CD4-positive, alpha-beta T cell treated with Interleukin-15 for 1 hour (primary cell): ENCODE data around the gene CBX4.

Source experiments
- DNase-seq: peaks from one replicate; pipeline ENCODE4 v3.0.0-alpha.2; 2020

Gene CBX4

DNA sequence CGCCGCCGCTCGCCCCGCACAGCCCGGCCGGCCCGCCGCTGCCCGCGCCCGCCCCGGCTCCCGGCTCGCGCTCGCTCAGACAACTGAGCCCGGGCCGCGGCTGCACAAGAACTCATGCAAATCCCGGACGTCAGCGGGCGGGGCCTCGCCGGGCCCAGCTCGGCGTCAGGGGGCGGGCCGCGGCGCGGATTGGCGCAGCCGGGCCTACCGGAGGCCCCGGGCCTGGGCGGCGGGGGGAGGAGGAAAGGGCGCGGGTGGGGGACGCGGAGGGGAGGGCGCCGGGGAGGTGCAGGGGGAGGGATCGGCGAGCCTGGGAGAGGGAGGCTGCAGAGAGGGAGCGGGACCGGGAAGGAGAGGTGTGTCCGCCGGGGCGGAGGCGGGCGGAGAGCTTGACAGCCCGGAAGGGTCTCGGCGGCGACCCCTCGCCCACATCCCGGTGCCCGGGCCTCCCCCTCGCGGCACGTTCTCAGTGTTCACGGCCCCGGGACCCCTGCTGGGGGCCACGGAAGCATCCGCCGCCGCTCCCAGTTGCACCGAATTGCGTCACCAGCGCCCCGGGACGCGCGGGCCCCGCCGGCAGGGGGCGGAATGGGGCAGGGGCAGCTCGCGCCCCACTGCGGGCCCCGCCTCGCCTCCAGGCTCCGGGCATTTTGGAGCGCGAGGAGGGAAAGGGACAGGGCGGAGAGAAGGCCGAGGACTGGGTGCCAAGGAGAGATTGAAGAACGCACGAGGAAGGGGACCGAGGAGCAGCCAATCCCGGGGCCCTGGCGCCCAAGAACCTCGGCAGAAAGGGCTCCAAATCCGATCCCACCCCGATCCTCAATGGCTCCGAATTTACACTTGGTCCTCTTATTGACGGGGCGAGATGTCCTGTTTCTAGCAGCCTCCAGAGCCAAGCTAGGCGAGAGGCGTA lies at the start of gene CBX4:
TSS of gene CBX4 (minus strand) at position 85 of the 913 bp plus-strand sequence. CDS start 189 bp downstream, outside the sequence.
- DNase-seq, result peak; percentile 94

DNA sequence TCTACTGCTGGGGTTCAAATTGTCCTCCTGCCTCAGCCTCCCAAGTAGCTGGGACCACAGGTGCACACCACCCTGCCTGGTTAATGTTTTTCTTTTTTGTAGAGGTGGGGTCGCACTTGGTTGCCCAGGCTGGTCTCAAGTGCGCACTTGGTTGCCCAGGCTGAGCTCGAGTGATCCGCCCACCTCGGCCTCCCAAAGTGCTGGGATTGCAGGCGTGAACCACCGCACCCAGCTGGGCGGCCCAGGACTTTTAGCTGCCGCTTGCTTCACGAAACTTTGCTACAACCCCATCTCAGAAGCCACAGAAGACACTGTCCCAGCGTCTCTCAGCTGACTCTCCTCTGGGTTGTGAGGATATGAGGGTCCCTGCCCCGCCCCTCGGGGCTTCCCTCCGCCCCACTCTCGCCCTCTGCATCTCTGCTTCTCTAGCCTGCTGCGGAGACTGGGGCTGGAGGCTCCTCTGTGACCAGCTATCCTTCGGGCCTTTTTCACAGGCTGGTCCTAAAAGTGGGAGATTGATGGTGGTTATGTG lies 48.8 kb upstream of the CBX4 start:
- no peak for DNase-seq

DNA sequence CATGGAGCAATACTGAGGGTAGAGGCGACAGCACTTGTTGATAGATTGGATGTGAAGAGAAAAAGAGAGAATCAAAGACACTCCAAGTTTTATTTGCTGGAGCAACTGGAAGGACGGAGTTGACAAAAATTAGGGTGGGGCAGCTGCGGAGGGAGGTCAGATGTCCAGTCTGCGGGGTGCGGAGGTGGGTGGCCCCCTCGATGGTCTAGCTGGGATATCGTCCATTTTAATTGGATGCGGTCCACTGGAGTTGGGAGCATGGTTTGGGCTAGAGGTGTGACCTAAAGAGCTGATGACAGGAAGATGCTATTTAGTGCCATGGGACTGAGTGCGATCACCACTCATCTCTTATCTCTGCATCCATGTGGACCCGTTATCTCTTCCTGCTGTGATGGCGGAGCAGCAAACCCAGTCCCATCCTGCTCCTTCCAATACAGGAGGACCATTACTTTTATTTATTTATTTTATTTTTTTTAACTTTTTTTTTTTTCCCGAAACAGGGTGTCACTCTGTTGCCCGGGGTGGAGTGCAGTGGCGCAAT lies 48.3 kb upstream of the CBX4 start:
- no peak for DNase-seq

DNA sequence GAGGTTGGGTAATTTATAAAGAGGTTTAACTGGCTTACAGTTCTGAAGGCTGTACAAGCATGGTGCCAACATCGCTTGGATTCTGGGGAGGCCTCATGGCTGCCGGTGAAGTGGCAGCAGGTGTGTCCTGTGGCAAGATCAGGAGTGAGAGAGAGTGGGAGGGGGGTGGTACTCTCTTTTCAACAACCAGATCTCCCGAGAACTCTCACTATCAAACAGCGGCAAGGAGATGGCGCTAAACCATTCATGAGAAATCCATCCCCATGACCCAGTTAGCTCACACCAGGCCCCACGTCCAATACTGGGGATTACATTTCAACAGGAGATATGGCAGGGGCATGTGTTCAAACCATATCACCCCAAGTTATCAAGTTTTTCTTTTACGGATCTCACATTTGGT lies 44.0 kb upstream of the CBX4 start:
- no peak for DNase-seq

DNA sequence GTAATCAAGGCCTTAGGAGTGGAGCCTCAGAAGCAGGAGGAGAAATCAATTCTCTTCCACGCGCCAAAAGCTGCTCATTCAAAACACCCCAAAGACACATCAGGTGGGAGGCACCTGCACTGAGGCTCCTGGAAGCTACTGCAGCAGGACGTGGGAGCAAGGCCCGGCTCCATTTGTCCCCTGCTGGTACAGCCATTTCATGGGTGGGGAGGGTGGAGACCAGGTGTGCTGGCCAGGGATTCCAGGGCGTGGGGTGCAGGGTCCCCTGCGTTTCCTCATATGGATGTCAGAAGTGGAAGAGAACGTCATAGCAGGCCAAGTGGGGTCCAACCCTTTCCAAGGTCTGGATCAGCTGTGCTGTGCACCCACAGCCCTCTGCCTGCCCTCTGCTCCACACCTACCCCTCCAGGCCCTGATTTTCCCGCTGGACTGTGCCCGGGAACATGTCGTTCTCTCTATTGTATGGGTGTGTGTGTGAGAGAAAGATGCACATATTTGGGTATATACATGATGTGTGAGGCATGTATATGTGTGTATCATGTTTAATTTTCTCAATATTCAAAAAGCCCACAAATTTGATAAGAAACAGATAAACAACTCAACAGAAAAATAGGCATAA lies 39.2 kb upstream of the CBX4 start:
- DNase-seq, result no peak

DNA sequence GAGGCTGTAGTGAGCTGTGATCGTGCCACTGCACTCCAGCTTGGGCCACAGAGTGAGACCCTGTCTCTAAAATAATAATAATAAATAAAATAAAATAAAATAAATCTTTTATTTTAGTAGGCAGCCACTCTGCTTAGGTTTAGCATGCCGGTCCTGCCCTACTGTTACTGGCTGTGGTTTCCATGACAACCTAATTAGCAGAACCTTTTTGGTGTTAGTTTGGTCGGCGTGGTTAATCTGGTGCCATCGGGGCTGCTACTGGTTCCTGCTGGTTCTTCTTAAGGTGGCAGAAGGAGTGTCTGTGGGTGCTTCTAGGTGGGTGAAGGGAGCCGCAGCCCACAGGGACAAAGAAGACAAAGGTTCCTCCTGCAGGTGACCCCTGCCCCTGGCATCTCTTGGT lies 37.8 kb upstream of the CBX4 start:
- no peak for DNase-seq

DNA sequence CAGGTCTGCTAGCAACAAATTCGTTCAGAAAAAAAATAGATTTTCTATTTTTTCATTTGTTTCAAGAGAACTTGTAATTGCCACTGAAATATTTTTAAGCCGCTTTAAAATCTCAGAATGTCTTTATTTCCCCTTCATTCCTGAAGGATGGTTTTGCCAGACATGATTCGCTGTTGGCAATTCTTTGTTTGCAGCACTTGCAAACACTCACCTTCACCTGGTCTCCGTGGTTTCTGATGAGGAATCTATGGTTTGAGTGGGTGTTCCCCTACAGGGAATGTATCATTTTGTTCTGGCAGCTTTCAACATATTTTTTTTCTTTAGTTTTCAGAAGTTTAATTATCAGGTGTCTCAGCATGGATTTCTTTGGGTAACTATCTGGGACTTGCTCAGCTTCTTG lies 36.3 kb upstream of the CBX4 start:
- DNase-seq, result no peak

DNA sequence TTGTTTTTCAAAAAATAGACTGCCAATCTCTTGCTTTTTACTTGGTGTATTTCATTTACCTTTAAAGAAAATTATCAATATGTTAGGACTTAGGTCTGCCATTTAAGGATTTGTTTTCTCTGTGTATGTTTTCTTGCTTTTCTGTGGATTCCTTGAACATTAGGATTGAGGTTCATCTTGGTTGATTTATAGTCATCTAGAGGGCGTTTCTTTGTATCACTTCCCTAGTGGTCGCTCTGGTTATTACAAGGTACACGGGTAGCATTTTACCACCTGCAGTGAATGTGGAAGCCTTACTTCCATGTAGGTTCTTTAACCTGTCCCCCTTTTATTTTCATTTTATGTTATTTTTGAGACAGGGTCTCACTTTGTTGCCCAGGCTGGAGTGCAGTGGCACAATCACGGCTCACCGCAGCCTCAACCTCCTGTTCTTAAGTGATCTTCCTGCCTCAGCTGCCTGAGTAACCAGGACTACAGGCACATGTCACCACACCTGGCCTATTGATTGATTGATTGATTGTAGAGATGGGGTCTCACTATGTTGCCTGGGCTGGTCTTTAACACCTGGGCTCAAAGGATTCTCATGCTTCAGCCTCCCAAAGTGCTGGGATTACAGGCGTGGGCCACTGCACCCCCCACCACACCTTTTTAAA lies 35.2 kb upstream of the CBX4 start:
- no peak for DNase-seq

DNA sequence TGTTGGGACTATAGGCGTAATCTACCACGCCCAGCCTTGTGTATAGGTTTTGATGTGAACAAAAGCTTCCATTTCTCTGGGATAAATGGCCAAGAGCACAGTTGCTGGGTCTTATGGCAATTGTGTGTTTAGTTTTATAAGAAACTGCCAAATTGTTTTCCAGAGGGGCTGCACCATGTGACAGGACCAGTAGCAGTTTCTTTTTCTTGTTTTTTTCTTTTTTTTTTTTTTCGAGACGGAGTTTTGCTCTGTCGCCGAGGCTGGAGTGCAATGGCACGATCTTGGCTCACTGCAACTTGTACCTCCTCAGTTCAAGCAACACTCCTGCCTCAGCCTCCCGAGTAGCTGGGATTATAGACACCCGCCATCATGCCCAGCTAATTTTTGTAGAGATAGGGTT lies 34.3 kb upstream of the CBX4 start:
- no peak for DNase-seq

DNA sequence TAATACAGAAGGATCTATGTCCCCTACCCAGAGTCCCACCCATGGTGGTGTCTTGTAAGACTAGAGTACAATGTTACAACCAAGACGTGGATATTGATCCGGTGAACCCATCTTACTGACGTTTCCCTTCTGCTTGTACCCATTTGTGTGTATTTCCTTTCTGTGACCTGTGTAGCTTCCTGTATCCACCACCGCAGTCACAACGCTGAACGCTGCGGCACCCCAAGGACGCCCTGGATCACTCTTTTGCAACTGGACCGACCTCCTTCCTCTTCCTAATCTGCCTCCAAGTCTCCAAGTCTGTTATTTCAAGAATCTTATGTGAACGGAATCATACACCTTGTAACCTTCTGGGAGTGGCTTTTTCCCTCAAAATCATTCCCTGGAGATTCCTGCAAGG lies 33.5 kb upstream of the CBX4 start:
- no peak for DNase-seq

DNA sequence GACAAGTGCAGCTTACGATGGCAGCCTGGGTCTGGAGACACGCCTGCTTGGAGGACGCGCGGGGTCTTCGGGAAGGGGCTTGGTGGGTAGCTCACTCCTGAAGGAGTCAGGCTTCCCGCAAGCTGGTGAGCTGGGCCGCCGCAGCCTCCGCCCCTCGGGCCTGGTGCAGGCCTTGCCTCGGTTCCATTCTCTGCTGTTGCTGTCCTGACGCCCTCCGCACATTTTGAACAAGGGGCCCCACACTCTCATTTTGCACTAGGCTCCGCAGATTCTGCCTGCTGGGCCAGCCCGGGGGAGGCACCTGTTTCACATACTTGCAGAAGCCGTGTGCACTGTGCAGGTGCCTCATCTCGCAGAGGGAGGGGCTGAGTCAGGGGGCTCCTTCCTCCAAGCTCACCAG lies 31.9 kb upstream of the CBX4 start:
- no peak for DNase-seq

DNA sequence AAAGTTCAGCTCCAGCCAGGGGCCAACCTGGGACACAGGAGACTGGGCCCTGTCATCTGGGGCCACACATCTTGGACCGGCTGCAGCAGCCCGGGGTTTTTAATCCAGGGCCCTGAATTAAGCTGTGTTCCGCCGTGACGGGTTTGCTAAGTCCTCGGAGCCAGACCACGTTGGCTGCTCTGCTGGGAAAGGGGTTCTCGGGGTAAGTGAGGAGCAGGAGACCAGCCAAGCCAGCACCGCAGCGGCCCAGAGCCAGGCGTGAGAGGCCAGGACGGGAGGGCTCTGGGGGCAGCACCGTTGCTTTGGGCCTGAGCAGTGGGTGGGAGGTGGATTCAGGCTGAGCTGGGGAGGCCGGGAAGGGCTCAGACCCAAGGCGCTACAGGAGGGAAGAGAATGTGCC lies 31.3 kb upstream of the CBX4 start:
- no peak for DNase-seq

DNA sequence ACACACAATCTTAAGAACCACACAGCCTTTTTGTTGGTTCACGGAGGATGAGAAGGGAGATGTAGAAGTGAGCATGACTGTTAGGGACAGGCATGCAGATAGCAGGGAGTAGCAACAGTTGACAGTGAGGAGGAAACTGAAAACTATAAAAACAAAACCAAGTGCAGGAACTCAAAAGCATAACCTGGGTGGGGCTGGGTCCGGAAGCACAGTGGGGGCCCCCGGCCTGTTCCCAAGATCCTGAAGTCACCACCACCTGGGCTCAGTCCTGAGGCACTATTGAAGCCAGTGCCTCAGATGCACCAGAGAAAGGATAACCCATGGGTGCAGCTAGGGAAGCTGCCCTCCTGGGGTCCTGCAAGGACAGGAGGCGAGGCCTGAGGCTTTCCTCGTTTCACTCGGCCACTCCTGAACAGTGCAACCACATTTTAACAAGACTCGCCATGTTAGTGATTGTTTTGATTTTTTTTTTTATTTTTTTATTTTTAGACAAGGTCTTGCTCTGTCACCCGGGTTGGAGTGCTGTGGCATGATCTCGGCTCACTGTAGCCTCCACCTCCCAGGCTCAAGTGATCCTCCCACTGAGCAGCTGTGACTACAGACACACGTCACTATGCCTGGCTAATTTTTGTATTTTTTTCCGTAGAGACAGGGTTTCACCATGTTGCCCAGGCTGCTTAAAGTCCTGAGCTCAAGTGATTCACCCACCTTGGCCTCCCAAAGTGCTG lies 27.7 kb upstream of the CBX4 start:
- DNase-seq, result no peak

DNA sequence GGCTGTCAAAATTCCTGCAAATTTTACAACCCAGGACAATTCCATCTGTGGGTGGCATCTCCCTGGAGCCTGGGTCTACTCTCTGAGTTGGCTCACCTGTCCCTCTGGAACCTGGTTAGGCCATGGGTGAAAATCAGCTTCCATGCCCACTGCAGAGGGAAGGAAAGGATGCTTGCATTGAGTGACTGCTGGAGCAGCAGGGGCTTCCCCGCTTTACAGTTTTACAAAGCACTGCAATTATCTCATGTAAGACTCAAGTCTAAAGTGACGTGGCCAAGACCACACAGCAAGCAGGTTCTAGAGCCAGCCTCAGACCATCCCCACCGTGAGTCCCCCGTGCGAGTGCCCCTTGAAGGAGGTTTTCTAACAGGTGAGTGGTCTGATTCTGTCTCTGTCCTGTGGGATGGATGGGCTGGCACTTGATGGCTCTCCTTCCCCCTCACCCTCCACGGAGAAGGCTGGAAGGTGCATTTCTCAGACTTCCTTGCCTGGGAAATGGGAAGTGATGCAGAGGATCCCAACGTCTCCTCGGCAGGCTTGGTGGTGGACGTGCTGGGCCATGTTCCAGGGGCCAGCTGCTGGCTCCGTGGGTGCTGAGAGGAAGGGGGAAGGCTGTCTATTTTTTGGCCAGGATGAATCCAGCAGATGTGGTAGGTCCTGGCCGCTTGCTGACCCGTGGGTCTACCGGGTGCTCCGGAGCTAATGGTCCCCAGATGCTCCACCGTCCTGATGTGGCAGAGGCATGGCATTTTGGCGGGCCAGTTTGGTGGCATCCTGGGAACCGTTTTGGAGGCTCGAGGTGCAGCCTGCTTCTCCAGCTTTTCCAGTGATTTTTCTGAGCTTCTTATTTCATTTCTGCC lies 26.3 kb upstream of the CBX4 start:
- no peak for DNase-seq

DNA sequence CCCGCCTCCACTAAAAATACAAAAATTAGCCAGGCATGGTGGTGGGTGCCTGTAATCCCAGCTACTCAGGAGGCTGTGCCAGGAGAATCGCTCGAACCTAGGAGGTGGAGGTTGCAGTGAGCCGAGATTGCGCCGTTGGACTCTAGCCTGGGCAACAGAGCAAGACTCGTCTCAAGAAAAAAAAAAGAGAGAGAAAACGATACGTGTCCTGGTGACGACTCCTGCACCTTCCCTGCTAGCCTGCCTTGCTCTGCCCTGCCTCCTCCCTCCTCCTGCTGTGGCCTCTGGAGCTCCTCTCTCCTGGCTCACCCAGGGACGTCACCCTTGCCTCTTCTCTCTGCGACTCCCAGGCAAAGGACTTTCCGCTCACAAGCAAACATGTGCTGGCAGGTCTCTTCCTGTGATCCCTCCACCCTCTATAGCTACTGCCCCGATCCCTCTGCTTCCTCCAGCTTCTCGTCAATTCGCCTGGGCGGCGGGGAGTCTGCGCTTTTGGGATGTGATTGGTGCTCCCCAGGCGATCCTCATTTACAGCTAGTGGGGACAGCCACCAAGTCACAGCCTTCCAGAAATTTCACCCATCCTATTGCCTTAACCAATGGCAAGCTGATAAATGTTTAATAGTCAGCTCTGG lies 25.5 kb upstream of the CBX4 start:
- DNase-seq, result no peak

DNA sequence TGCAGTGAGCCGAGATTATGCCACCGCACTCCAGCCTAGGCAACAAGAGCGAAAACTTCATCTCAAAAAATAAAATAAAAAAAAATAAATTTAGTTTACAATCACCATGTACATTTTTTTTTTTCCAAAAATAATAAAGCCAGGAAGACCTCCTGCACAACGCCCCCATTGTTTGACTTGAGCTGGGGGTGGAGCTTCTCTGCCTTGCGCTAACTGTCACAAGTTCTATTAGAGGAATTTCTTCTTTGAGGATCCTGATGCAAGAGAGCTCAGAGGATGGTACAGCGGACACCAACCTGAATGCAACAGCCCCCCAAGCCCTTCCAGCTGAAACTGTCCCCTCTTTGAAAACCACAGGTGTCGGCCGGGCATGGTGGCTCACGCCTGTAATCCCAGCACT lies 24.9 kb upstream of the CBX4 start:
- no peak for DNase-seq

DNA sequence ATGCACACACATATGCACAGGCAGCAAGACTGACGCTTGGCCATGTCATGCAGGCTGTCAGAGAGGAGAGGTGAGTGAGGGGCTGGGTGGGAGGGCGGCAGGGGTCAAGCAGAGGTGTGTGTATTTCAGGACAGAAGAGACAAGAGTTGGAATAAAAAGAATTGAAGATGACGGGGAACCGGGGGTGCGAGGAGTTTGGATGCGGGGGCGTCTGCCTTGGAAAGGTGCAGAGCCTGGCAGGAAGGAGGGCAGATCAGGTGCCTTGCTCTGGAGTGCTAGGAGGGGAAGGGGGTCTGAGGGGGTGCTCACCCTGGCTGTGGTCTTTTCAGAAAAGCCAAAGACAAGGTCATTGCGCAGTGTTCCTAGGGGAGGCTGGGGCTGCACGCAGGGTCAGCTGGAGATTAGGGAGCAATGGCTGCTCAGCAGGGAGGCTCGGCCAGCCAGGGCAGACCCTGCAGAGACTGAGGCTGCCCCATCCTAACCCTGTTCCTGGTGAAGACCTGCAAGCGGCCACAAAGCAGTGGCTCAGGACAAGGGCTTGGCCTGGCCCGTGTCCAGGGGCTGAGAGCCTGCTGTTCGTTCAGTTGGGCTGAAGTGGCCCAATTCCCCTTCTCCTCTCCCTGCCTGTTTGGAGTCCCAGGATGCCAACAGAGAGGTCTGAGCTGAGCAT lies 23.7 kb upstream of the CBX4 start:
- DNase-seq, result no peak

DNA sequence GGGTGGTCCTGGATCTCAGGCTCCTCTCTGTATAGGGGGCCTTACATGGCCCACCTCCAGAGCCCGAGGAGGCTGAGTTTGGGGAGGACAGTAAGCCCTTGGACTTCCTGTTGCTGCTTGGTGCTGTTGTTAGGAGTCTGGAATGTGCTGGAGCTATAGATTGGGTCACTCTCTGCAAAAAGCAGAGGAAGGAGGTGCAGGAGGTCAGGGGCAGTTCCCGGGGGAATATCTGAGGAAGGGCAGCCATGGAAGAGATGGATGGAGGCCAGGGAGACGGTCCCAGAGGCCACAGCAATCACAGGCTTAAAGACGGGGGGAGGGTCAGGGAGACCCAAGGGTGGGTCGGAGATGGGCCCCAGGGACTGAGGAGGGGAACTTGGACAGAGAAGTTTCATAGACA lies 23.0 kb upstream of the CBX4 start:
- DNase-seq, result no peak

DNA sequence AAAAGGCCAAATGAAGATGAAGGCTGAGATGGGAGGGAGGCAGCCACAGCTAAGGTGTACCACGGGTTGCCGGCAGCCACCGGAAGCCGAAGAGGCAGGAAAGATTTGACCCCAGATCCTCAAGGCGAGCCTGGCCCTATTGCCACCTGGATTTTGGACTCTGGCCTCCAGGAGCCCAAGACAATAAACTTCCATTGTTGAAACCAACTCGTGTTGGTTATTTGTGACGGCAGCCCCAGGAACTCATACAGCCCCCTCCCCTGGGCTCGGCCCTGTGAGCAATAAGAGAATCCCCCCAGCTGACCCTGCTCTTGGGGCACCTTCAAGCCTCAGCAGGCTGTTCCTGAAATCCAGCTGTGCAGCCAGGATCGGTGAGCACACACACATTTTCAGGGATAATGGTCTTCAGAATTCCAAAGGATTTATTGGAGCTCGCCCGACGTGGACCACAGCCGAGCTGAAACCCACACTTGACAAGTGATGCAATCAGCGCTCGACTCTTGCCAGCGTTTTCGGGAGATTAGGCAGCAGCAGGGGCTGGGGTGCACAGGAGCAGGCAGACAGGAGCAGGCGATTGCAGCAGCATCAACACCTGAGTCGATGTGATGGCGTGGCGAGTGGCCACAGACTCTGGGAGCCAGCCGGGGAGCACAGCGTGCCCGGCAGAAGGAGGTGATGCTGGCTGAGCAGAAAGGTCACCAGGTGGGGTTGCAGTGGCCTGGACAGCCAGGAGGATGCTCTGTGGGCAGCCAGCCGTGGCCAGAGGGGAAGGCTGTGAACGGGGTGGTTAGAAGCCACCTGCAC lies 22.4 kb upstream of the CBX4 start:
- DNase-seq, result no peak
